H1 (cell line): Measurements from ENCODE around the gene RBM17. TPM values are rescaled to one million over a fixed set of nuclear protein-coding genes. Genes with fewer than 3 reads are reported as not detected.

Source experiments
- CTCF ChIA-PET: fragments of 300-600 bp; sonication (Branson Sonifier 250); formaldehyde crosslinking; loops from one replicate; lab custom pipeline; 2021; ENCODE audit not compliant: partially characterized antibody; lab: Charles Lee
- POLR2A ChIA-PET: fragments of 300-600 bp; sonication (Branson Sonifier 250); formaldehyde crosslinking; loops from one replicate; lab custom pipeline; 2021; ENCODE audit warnings: inconsistent platforms; ENCODE audit not compliant: partially characterized antibody; lab: Charles Lee
- DNase-seq, 2 experiments: peaks; one replicate each; pipeline versions ENCODE4 v3.0.0 to v3.0.0-alpha.2; 2010 to 2022; ENCODE audit warnings: low spot score in 2 of 2, low read depth in 1 of 2, mixed read lengths in 1 of 2
- FAIRE-seq: peaks from 2 replicates; lab custom pipeline; 2011; peaks lifted over from hg19 to GRCh38; lab: Jason Lieb, UNC
- H2AFZ ChIP-seq: 2 replicates; pipeline ENCODE4 v1.8.1; 2012; ENCODE audit warnings: low read length, inconsistent platforms
- H2AK5ac ChIP-seq: 2 replicates; pipeline ENCODE4 v1.6.1; 2013; ENCODE audit warnings: low read depth, low read length
- H2BK120ac ChIP-seq: replicated peaks from 2 replicates; pipeline ENCODE3; 2013; ENCODE audit warnings: low read depth, low read length, inconsistent platforms
- H2BK12ac ChIP-seq: 2 replicates; pipeline ENCODE4 v1.6.1; 2013; ENCODE audit warnings: low read depth, low read length
- H2BK15ac ChIP-seq: 2 replicates; pipeline ENCODE4 v1.6.1; 2013; ENCODE audit warnings: low read length
- H2BK20ac ChIP-seq: 2 replicates; pipeline ENCODE4 v1.6.1; 2013; ENCODE audit warnings: low read length
- H2BK5ac ChIP-seq: 2 replicates; pipeline ENCODE4 v1.6.1; 2013; ENCODE audit warnings: low read depth, low read length
- H3K14ac ChIP-seq: 2 replicates; pipeline ENCODE4 v1.6.1; 2013; ENCODE audit warnings: inconsistent platforms; ENCODE audit not compliant: insufficient read length
- H3K18ac ChIP-seq: 2 replicates; pipeline ENCODE4 v1.6.1; 2013; ENCODE audit warnings: low read length; ENCODE audit errors: extremely low read depth
- H3K23ac ChIP-seq: 2 replicates; pipeline ENCODE4 v1.6.1; 2013; ENCODE audit warnings: inconsistent platforms; ENCODE audit not compliant: insufficient read length
- H3K23me2 ChIP-seq: 2 replicates; pipeline ENCODE4 v1.6.1; 2013; ENCODE audit warnings: low read depth, low read length
- H3K27ac ChIP-seq: 2 replicates; pipeline ENCODE4 v1.6.1; 2011; ENCODE audit warnings: low read depth, low read length, inconsistent platforms
- H3K27me3 ChIP-seq, 4 experiments: replicated peaks in 1 of 4; 1 replicate in 1 of 4; 2 replicates in 3 of 4; pipeline versions ENCODE4 v1.6.1 to v1.8.1; 2011 to 2013; ENCODE audit warnings: low read length in 3 of 4, mild to moderate bottlenecking in 3 of 4, inconsistent platforms in 2 of 4, mixed read lengths in 2 of 4, moderate library complexity in 1 of 4; ENCODE audit not compliant: control insufficient read depth in 3 of 4, insufficient read depth in 3 of 4; ENCODE audit errors: extremely low read depth in 1 of 4
- H3K36me3 ChIP-seq, 4 experiments: 2 replicates each; pipeline versions ENCODE4 v1.6.1 to v1.8.1; 2011 to 2013; ENCODE audit warnings: mild to moderate bottlenecking in 4 of 4, low read length in 3 of 4, moderate library complexity in 2 of 4, control low read depth in 1 of 4, inconsistent platforms in 1 of 4; ENCODE audit not compliant: insufficient read depth in 4 of 4, control insufficient read depth in 2 of 4
- H3K4ac ChIP-seq: replicated peaks from 2 replicates; pipeline ENCODE3; 2013; ENCODE audit warnings: low read length, low read depth, mixed read lengths, inconsistent platforms; ENCODE audit not compliant: insufficient read length
- H3K4me1 ChIP-seq, 4 experiments: replicated peaks in 1 of 4; 1 replicate in 1 of 4; 2 replicates in 3 of 4; pipeline versions ENCODE4 v1.6.1 to v1.8.1; 2011 to 2013; ENCODE audit warnings: low read length in 3 of 4, inconsistent platforms in 2 of 4, mixed read lengths in 1 of 4; ENCODE audit not compliant: insufficient read depth in 4 of 4, control insufficient read depth in 3 of 4
- H3K4me2 ChIP-seq, 2 experiments: 2 replicates each; pipeline versions ENCODE4 v1.6.1 to v1.8.1; 2011 to 2013; ENCODE audit warnings: low read depth in 2 of 2, low read length in 2 of 2, control low read depth in 1 of 2, inconsistent platforms in 1 of 2, mild to moderate bottlenecking in 1 of 2; ENCODE audit not compliant: insufficient read depth in 1 of 2
- H3K4me3 ChIP-seq, 4 experiments: fragments of 200-600, 300-600 bp in 1 of 4; sonication (generic), shearing (Covaris generic), sonication (Bioruptor Twin) in 1 of 4; 2 replicates each; pipeline versions ENCODE4 v1.5.1 to v1.8.1; 2011 to 2016; ENCODE audit warnings: low read length in 4 of 4, low read depth in 3 of 4, control low read depth in 2 of 4, inconsistent platforms in 2 of 4, mild to moderate bottlenecking in 2 of 4, mixed read lengths in 1 of 4, moderate library complexity in 1 of 4; ENCODE audit not compliant: insufficient read depth in 2 of 4; ENCODE audit errors: extremely low read depth in 1 of 4
- H3K56ac ChIP-seq: replicated peaks from 2 replicates; pipeline ENCODE3; 2013; ENCODE audit warnings: low read depth, mild to moderate bottlenecking, mixed read lengths, low read length, inconsistent platforms; ENCODE audit not compliant: insufficient read length
- H3K79me1 ChIP-seq: 2 replicates; pipeline ENCODE4 v1.6.1; 2013; ENCODE audit warnings: low read depth, low read length, control low read depth
- H3K79me2 ChIP-seq, 2 experiments: 2 replicates each; pipeline versions ENCODE4 v1.6.1 to v1.8.1; 2012 to 2013; ENCODE audit warnings: low read length in 2 of 2, mild to moderate bottlenecking in 2 of 2, inconsistent platforms in 1 of 2; ENCODE audit not compliant: insufficient read depth in 2 of 2, control insufficient read depth in 1 of 2
- H3K9ac ChIP-seq, 4 experiments: replicated peaks in 1 of 4; 1 replicate in 1 of 4; 2 replicates in 3 of 4; pipeline versions ENCODE4 v1.6.1 to v1.8.1; 2011 to 2013; ENCODE audit warnings: low read depth in 3 of 4, low read length in 3 of 4, control low read depth in 2 of 4, mild to moderate bottlenecking in 2 of 4, moderate library complexity in 2 of 4, inconsistent platforms in 1 of 4; ENCODE audit errors: extremely low read depth in 1 of 4
- H3K9me3 ChIP-seq, 2 experiments: 2 replicates each; pipeline versions ENCODE4 v1.6.1 to v1.8.1; 2012 to 2013; ENCODE audit warnings: mild to moderate bottlenecking in 2 of 2, moderate library complexity in 2 of 2, control low read depth in 1 of 2, inconsistent platforms in 1 of 2, low read depth in 1 of 2, low read length in 1 of 2, mixed read lengths in 1 of 2; ENCODE audit not compliant: insufficient read depth in 2 of 2
- H4K20me1 ChIP-seq, 2 experiments: replicated peaks in 1 of 2; 2 replicates each; pipeline versions ENCODE3 to v1.8.1; 2011 to 2013; ENCODE audit warnings: inconsistent platforms in 2 of 2, low read length in 2 of 2, mild to moderate bottlenecking in 1 of 2; ENCODE audit not compliant: insufficient read depth in 2 of 2, control insufficient read depth in 1 of 2
- H4K5ac ChIP-seq: 2 replicates; pipeline ENCODE4 v1.6.1; 2013; ENCODE audit warnings: low read length, low read depth, mixed read lengths, inconsistent platforms; ENCODE audit not compliant: insufficient read length
- H4K8ac ChIP-seq: 2 replicates; pipeline ENCODE4 v1.8.0; 2013; ENCODE audit warnings: mild to moderate bottlenecking, moderate library complexity, low read length, inconsistent platforms; ENCODE audit not compliant: insufficient read depth; ENCODE audit errors: extremely low read depth
- H4K91ac ChIP-seq: replicated peaks from 2 replicates; pipeline ENCODE3; 2013; ENCODE audit warnings: low read length, mixed read lengths, inconsistent platforms; ENCODE audit not compliant: insufficient read length
- ATF3 ChIP-seq: IDR thresholded peaks from 2 replicates; pipeline ENCODE4 v1.6.1; 2011; ENCODE audit warnings: low read depth, mild to moderate bottlenecking, low read length; ENCODE audit not compliant: insufficient read depth
- CBX8 ChIP-seq: fragments of 300-800, 300-1000 bp; sonication (generic); IDR thresholded peaks from 2 replicates; pipeline ENCODE4 v1.7.1; 2016; ENCODE audit warnings: low read depth, low read length, borderline replicate concordance
- CHD2 ChIP-seq: IDR thresholded peaks from 2 replicates; pipeline ENCODE4 v1.6.1; 2012; ENCODE audit warnings: low read length, improper control_type of control experiment
- GABPA ChIP-seq: IDR thresholded peaks from 2 replicates; pipeline ENCODE4 v1.6.1; 2011; ENCODE audit warnings: mild to moderate bottlenecking, low read length, moderate library complexity, borderline replicate concordance; ENCODE audit not compliant: insufficient read depth
- JUN ChIP-seq: IDR thresholded peaks from 2 replicates; pipeline ENCODE4 v1.6.1; 2011; ENCODE audit warnings: low read depth, mild to moderate bottlenecking, improper control_type of control experiment, low read length
- JUND ChIP-seq: IDR thresholded peaks from 2 replicates; pipeline ENCODE4 v1.6.1; 2011; ENCODE audit warnings: mild to moderate bottlenecking, improper control_type of control experiment, low read length
- PHF8 ChIP-seq: fragments of 200-600 bp; sonication (generic); conservative IDR thresholded peaks from 2 replicates; pipeline ENCODE4 v1.7.1; 2012; ENCODE audit warnings: low read depth, mild to moderate bottlenecking, inconsistent platforms, low read length, moderate library complexity
- POLR2AphosphoS5 ChIP-seq: IDR thresholded peaks from 2 replicates; pipeline ENCODE4 v1.6.1; 2011; ENCODE audit warnings: low read depth, low read length
- RNF2 ChIP-seq: fragments of 200-900, 300-1000 bp; sonication (generic); IDR thresholded peaks from 2 replicates; pipeline ENCODE4 v1.7.1; 2016; ENCODE audit warnings: borderline replicate concordance, low read depth, mild to moderate bottlenecking, antibody characterized with exemption, low read length; ENCODE audit not compliant: poor library complexity, severe bottlenecking; ENCODE audit errors: missing control alignments
- RXRA ChIP-seq: IDR thresholded peaks from 2 replicates; pipeline ENCODE4 v1.6.1; 2011; ENCODE audit warnings: low read depth, mild to moderate bottlenecking, low read length, moderate library complexity; ENCODE audit not compliant: insufficient read depth
- SP1 ChIP-seq: IDR thresholded peaks from 2 replicates; pipeline ENCODE4 v1.6.1; 2011; ENCODE audit warnings: low read depth, low read length
- SUZ12 ChIP-seq: fragments of 200-600 bp; sonication (generic); IDR thresholded peaks from 2 replicates; pipeline ENCODE4 v1.6.1; 2012; ENCODE audit warnings: mild to moderate bottlenecking, inconsistent platforms, low read length, moderate library complexity, mixed read lengths
- TEAD4 ChIP-seq: IDR thresholded peaks from 2 replicates; pipeline ENCODE4 v1.6.1; 2012; ENCODE audit warnings: low read depth, low read length, inconsistent platforms, mixed read lengths
- ZNF274 ChIP-seq: IDR thresholded peaks from 2 replicates; pipeline ENCODE4 v1.7.0; 2012; ENCODE audit warnings: low read length, borderline replicate concordance; ENCODE audit errors: extremely low read depth
- whole genome bisulfite sequencing, 2 experiments: shearing (Covaris generic) in 1 of 2; methylation state at CpG; one replicate each; pipeline versions ENCODE4 v1.1.6 to v1.1.7; 2013 to 2015; ENCODE audit warnings: low lambda C conversion rate in 2 of 2, mixed read lengths in 2 of 2, inconsistent platforms in 1 of 2, low coverage in 1 of 2, missing lambda C conversion rate in 1 of 2; ENCODE audit not compliant: insufficient replicate concordance in 2 of 2, insufficient coverage in 1 of 2, insufficient read length in 1 of 2; ENCODE audit errors: extremely low coverage in 1 of 2, missing lambda C conversion rate in 1 of 2; 5-methylcytosine and 5-hydroxymethylcytosine counted together
- polyA plus RNA-seq, 7 experiments: library from polyadenylated mRNA; depleted of rRNA in 3 of 7; stranded (reverse) in 5 of 7; unstranded in 2 of 7; fragments of >200 nt in 5 of 7; fragments of 200-250 nt in 2 of 7; gene quantifications; 1 replicate in 5 of 7; 2 replicates in 1 of 7; 4 replicates in 1 of 7; pipeline versions ENCODE4 v1.2.1 to v1.2.3, GENCODE V29; 2011 to 2013; ENCODE audit warnings: missing spikeins in 2 of 7, mixed read lengths in 2 of 7
- total RNA-seq: library from RNA; stranded (reverse); fragmentation: NEBNext Ultra II Directional; extraction: Animal tissue kit (Norgen Biotek cat#: 25700); gene quantifications from 2 replicates; pipeline ENCODE4 v1.2.1, GENCODE V29; 2021

Gene RBM17
- total and polyA plus RNA-seq, 2 of the 8 experiments (the other 6 are each of a cell fraction or from before 2014, with no cell fraction given) = 15.7 to 128 TPM

- Histone ChIP-seq H3K79me2 (no peaks in the 10 kb centered on the region), H3K14ac (no peak overlapping the region), H2BK5ac (no peak overlapping the region), H3K18ac (no peak overlapping the region), H3K9ac (no peak overlapping the region), H2BK15ac (no peak overlapping the region), H3K36me3 (no peaks in the 10 kb centered on the region), H4K20me1 (no peaks in the 10 kb centered on the region), H3K56ac (no peak overlapping the region), H3K27ac (no peak overlapping the region), H4K5ac (no peak overlapping the region), H3K27me3 (no peaks in the 10 kb centered on the region), H3K23ac (no peak overlapping the region), H2AFZ (no peak overlapping the region), H2BK12ac (no peak overlapping the region), H2BK20ac (no peak overlapping the region), H2AK5ac (no peak overlapping the region), H3K23me2 (no peaks in the 10 kb centered on the region), H3K4me2 (no peak overlapping the region), H2BK120ac (no peak overlapping the region), H3K4me1 (no peaks in the 10 kb centered on the region), H3K79me1 (no peaks in the 10 kb centered on the region), H4K91ac (no peak overlapping the region), H3K9me3 (no peaks in the 10 kb centered on the region), H4K8ac (no peak overlapping the region), H3K4me3 (no peak overlapping the region), H3K4ac (no peak overlapping the region)
- FAIRE-seq (no peak), DNase-seq (no peak)
- 91% methylated on average over 7 of the region's 7 CpGs; no CpG with 5 or more reads in 1 of the 2 experiments for WGBS, 2 experiments
- POLR2A ChIA-PET = interaction anchor here (1.1 to 1.3 kb wide), 2 partner anchors 10 to 138 kb away, joined by 3 read pairs; partner anchors contain the start of gene PFKFB3
- CTCF ChIA-PET = interaction anchor here (1.0 to 1.2 kb wide), 2 partner anchors 13 to 23 kb away, joined by 5 read pairs; no protein-coding TSS in a partner anchor
- TF ChIP-seq PHF8 (no peak), TEAD4 (no peak), JUN (no peak), SUZ12 (no peak), RNF2 (no peak), CHD2 (no peak), SP1 (no peak), GABPA (no peak), POLR2AphosphoS5 (no peak), CBX8 (no peak), ZNF274 (no peak), RXRA (no peak), ATF3 (no peak), JUND (no peak)
Measured at GRCh38 chr10:6064119-6064518, 24.7 kb upstream of the RBM17 start.
